ENCODE measurements around the gene TPCN2.

Gene TPCN2

DNA sequence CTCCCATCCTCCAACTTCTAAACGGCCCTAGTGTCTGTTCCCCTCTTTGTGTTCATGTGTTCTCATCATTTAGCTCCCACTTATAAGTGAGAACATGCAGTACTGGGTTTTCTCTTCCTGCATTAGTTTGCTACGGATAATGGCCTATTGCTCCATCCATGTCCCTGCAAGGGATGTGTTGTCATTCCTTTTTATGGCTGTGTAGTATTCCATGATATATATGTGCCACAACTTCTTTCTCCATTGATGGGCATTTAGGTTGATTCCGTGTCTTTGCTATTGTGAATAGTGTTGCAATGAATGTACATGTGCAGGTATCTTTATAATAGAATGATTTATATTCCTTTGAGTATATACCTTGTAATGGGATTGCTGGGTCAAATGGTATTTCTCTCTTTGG is 101.4 kb downstream of the TPCN2 start:
- no peak overlapping the region for H3K4me3 ChIP-seq (ENCODE audit: low read depth, low read length)
- in situ Hi-C loops (cut with HindIII; ENCODE audit: low sequenced_read_pairs) = no loop called here
- TF ChIP-seq, protein P1, sequence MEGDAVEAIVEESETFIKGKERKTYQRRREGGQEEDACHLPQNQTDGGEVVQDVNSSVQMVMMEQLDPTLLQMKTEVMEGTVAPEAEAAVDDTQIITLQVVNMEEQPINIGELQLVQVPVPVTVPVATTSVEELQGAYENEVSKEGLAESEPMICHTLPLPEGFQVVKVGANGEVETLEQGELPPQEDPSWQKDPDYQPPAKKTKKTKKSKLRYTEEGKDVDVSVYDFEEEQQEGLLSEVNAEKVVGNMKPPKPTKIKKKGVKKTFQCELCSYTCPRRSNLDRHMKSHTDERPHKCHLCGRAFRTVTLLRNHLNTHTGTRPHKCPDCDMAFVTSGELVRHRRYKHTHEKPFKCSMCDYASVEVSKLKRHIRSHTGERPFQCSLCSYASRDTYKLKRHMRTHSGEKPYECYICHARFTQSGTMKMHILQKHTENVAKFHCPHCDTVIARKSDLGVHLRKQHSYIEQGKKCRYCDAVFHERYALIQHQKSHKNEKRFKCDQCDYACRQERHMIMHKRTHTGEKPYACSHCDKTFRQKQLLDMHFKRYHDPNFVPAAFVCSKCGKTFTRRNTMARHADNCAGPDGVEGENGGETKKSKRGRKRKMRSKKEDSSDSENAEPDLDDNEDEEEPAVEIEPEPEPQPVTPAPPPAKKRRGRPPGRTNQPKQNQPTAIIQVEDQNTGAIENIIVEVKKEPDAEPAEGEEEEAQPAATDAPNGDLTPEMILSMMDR (IDR thresholded peaks at IDR 0.05; ENCODE audit: low read depth, low read length, missing control alignments) = no peak
- DNase-seq (ENCODE audit: low read depth) = no peak

GRCh38 chr11:69151836-69152235 is 103.1 kb downstream of the TPCN2 start:
- no peak for DNase-seq (ENCODE audit: low read depth)
- in situ Hi-C loops (cut with HindIII; ENCODE audit: low sequenced_read_pairs) = no loop called here
- TF ChIP-seq, protein P1 (IDR thresholded peaks at IDR 0.05; ENCODE audit: low read depth, low read length, missing control alignments) = no peak
- no peak overlapping the region for H3K4me3 ChIP-seq (ENCODE audit: low read depth, low read length)

DNA sequence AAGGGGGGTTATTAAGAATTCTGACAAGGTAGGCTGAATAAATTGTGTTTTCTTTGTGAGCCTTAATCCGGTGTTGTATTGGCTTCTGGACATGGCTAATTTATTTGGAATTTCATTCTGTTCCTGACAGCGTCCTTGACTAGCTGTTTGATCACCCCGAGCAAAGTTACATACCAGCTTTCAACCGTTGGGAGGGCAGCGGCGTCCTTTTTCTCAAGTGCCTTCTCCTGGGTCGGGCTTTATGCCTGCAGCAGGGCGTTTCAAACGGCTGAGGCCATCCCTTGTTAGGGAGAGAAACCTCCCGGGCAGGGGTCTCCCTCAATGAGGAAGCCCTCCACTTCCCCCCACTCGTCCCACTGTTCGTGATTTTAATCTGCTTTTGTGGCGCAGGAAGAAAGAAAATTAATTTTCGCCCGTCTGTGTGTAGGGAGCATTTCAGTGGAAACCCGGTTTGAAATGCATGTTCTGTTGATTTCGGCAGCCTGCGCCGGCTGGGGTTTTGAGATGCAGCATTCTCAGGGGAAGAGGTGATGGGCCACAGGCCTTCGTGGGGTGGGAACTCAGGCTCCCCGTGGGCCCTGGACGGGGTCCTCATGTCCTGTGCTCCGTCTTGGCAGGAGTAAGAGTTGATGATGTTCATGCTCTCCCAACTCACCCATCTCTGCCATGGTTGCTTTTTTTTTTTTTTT is 104.1 kb downstream of the TPCN2 start:
- no peak for DNase-seq (ENCODE audit: low read depth)
- no peak overlapping the region for H3K4me3 ChIP-seq (ENCODE audit: low read depth, low read length)
- TF ChIP-seq, protein P1 (IDR thresholded peaks at IDR 0.05; ENCODE audit: low read depth, low read length, missing control alignments) = no peak
- in situ Hi-C loops (cut with HindIII; ENCODE audit: low sequenced_read_pairs) = no loop called here

GRCh38 chr11:69153661-69154060 is 104.9 kb downstream of the TPCN2 start:
- DNase-seq (ENCODE audit: low read depth) = no peak
- TF ChIP-seq, protein P1 (IDR thresholded peaks at IDR 0.05; ENCODE audit: low read depth, low read length, missing control alignments) = no peak
- H3K4me3 ChIP-seq (ENCODE audit: low read depth, low read length) = no peak overlapping the region
- in situ Hi-C loops (cut with HindIII; ENCODE audit: low sequenced_read_pairs) = no loop called here

- H3K4me3 ChIP-seq (ENCODE audit: low read depth, low read length) = no peak overlapping the region
- no peak for DNase-seq (ENCODE audit: low read depth)
- in situ Hi-C loops (cut with HindIII; ENCODE audit: low sequenced_read_pairs) = no loop called here
- TF ChIP-seq, protein P1 (IDR thresholded peaks at IDR 0.05; ENCODE audit: low read depth, low read length, missing control alignments) = no peak
Measured at GRCh38 chr11:69154211-69154913, 105.6 kb downstream of the TPCN2 start.

- no peak for DNase-seq (ENCODE audit: low read depth)
- TF ChIP-seq, protein P1 (IDR thresholded peaks at IDR 0.05; ENCODE audit: low read depth, low read length, missing control alignments) = no peak
- no peak overlapping the region for H3K4me3 ChIP-seq (ENCODE audit: low read depth, low read length)
- in situ Hi-C loops (cut with HindIII; ENCODE audit: low sequenced_read_pairs) = no loop called here
Measured at GRCh38 chr11:69154938-69155301, 106.2 kb downstream of the TPCN2 start.
